Mammary epithelial cell (primary cell): ENCODE measurements around the gene KCNK4.

Experiments used
- EZH2 ChIP-seq: IDR thresholded peaks from 2 replicates; pipeline ENCODE4 v1.6.1; 2012; ENCODE audit warnings: low read length, inconsistent platforms, borderline replicate concordance
- TF ChIP-seq, protein P1 (sequence below), 2 donors: IDR thresholded peaks in 1 of 2; conservative IDR thresholded peaks in 1 of 2; 2 replicates each; pipeline ENCODE4 v1.5.1; 2011 to 2012; ENCODE audit warnings: inconsistent platforms in 2 of 2, low read length in 2 of 2, mild to moderate bottlenecking in 2 of 2, control low read depth in 1 of 2, low read depth in 1 of 2; ENCODE audit not compliant: insufficient read depth in 1 of 2; ENCODE audit errors: extremely low read depth in 1 of 2

- TF ChIP-seq, protein P1, sequence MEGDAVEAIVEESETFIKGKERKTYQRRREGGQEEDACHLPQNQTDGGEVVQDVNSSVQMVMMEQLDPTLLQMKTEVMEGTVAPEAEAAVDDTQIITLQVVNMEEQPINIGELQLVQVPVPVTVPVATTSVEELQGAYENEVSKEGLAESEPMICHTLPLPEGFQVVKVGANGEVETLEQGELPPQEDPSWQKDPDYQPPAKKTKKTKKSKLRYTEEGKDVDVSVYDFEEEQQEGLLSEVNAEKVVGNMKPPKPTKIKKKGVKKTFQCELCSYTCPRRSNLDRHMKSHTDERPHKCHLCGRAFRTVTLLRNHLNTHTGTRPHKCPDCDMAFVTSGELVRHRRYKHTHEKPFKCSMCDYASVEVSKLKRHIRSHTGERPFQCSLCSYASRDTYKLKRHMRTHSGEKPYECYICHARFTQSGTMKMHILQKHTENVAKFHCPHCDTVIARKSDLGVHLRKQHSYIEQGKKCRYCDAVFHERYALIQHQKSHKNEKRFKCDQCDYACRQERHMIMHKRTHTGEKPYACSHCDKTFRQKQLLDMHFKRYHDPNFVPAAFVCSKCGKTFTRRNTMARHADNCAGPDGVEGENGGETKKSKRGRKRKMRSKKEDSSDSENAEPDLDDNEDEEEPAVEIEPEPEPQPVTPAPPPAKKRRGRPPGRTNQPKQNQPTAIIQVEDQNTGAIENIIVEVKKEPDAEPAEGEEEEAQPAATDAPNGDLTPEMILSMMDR (conservative IDR thresholded peaks at IDR 0.05 in 1 of 2, IDR thresholded peaks at IDR 0.05 in 1 of 2; ENCODE audit: extremely low read depth in 1 of 2, insufficient read depth in 1 of 2, low read depth in 1 of 2, low read length in 2 of 2), result no peak
- no peak for TF ChIP-seq EZH2
These were observed 6.0 kb downstream of the KCNK4 start for GRCh38 chr11:64296830-64297698.
